ENCODE results near the gene ASMT.

ASMT gene

DNA sequence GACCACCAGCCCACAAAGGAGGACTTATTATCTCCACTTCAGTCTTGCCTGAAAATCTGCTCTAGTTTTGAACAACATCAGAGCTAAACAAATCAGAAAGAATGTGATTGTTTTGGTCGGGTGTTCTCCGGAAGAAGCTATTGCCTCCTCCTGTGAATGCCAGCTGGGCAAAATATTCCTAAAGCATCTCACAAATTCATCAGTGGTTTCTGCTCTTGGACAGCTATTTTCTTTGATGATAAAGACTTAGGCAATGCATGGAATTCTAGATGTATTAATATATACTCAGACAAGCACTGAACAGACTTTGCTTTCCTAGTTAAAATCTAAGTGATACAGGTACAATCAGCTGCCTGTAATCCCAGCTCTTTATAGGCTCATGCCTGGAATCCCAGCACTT is 71.8 kb downstream of the ASMT start:
- Histone ChIP-seq H3K4me3 (ENCODE audit: low read depth, low read length, poor library complexity, severe bottlenecking) (no peak overlapping the region), H3K36me3 (ENCODE audit: insufficient read depth, low read length) (no peaks in the 10 kb centered on the region), H4K20me1 (ENCODE audit: insufficient read depth, low read length) (no peaks in the 10 kb centered on the region), H3K79me2 (ENCODE audit: insufficient read depth, low read length) (no peaks in the 10 kb centered on the region), H3K9ac (ENCODE audit: low read length) (no peak overlapping the region), H2AFZ (ENCODE audit: low read length) (no peak overlapping the region), H3F3A (ENCODE audit: insufficient read depth, low read length) (no peaks in the 10 kb centered on the region), H3K27me3 (ENCODE audit: insufficient read depth, low read length) (no peaks in the 10 kb centered on the region), H3K9me3 (ENCODE audit: low read length) (no peaks in the 10 kb centered on the region), H3K4me1 (ENCODE audit: insufficient read depth, low read length, severe bottlenecking) (no peaks in the 10 kb centered on the region), H3K4me2 (ENCODE audit: low read length) (no peak overlapping the region), H3K9me2 (ENCODE audit: low read depth, low read length) (no peaks in the 10 kb centered on the region), H3K27ac (ENCODE audit: low read depth, low read length, poor library complexity, severe bottlenecking) (no peak overlapping the region)
- TF ChIP-seq EZH2 (IDR thresholded peaks at IDR 0.05; ENCODE audit: borderline replicate concordance, low read length): no peak
